Transverse colon (tissue), 4 donors: ENCODE measurements around the gene ARL6IP4. TPM values are rescaled to one million over a fixed set of nuclear protein-coding genes. Genes with fewer than 3 reads are reported as not detected.

ENCODE experiments used
- DNase-seq: peaks from one replicate; pipeline ENCODE4 v3.0.0-alpha.2; 2019
- H3K27ac ChIP-seq, 4 donors: fragments of 200-600 bp; sonication (generic); 2 replicates each; pipeline ENCODE4 v1.5.1; 2016 to 2018; ENCODE audit warnings: inconsistent platforms in 4 of 4
- H3K27me3 ChIP-seq: fragments of 200-600 bp; sonication (generic); 2 replicates; pipeline ENCODE4 v1.5.1; 2017; ENCODE audit warnings: inconsistent platforms
- H3K36me3 ChIP-seq, 4 donors: fragments of 200-600 bp; sonication (generic); 2 replicates each; pipeline ENCODE4 v1.5.1; 2017 to 2019; ENCODE audit warnings: inconsistent platforms in 4 of 4
- H3K4me1 ChIP-seq, 4 donors: fragments of 200-600 bp; sonication (generic); 2 replicates each; pipeline ENCODE4 v1.5.1; 2017 to 2020; ENCODE audit warnings: inconsistent platforms in 4 of 4
- H3K4me3 ChIP-seq, 4 donors: fragments of 200-600 bp; sonication (generic); 1 replicate in 1 of 4; 2 replicates in 3 of 4; pipeline versions ENCODE4 v1.5.1 to v1.6.1; 2017 to 2019; ENCODE audit warnings: inconsistent platforms in 4 of 4
- H3K9me3 ChIP-seq, 2 donors: fragments of 200-600 bp; sonication (generic); 2 replicates each; pipeline ENCODE4 v1.5.1; 2017 to 2019; ENCODE audit warnings: inconsistent platforms in 2 of 2
- CTCF ChIP-seq, 5 experiments: fragments of 200-600 bp in 3 of 5; fragments of 450-650 bp in 2 of 5; sonication (generic) in 3 of 5; IDR thresholded peaks; 1 replicate in 2 of 5; 2 replicates in 3 of 5; pipeline ENCODE4 v1.5.1; 2016 to 2017; ENCODE audit warnings: antibody characterized with exemption in 5 of 5, inconsistent platforms in 3 of 5, mild to moderate bottlenecking in 2 of 5, moderate library complexity in 1 of 5
- EP300 ChIP-seq: sonication (generic); formaldehyde crosslinking; IDR thresholded peaks from one replicate; pipeline ENCODE4 v1.6.1; 2017; ENCODE audit warnings: antibody characterized with exemption, low read depth
- POLR2A ChIP-seq: fragments of 450-650 bp; IDR thresholded peaks from one replicate; pipeline ENCODE4 v1.6.1; 2016; ENCODE audit warnings: antibody characterized with exemption, mild to moderate bottlenecking, moderate library complexity
- POLR2AphosphoS5 ChIP-seq, 3 donors: sonication (generic); formaldehyde crosslinking; IDR thresholded peaks; one replicate each; pipeline ENCODE4 v1.6.1; 2016; ENCODE audit warnings: antibody characterized with exemption in 3 of 3
- WGBS, 2 donors: methylation state at CpG; one replicate each; pipeline ENCODE4 v1.1.5; 2018; ENCODE audit warnings: low coverage in 1 of 2; 5-methylcytosine and 5-hydroxymethylcytosine counted together
- in situ Hi-C, 4 donors: fragments of 200-750 bp; cut with MboI; loops; one replicate each; pipeline versions ENCODE4 v1.15.0 to v1.15.1; 2017; ENCODE audit warnings: low sequenced_read_pairs in 3 of 4, low pct_ligation_motif_present in 1 of 4, low pct_unique_long_range_greater_than_20kb in 1 of 4
- intact Hi-C: fragments of 100-400 bp; cut with DNase I; formaldehyde crosslinking; loops from one replicate; pipeline ENCODE4 v1.15.1; 2023; ENCODE audit warnings: low total_unique reads
- total RNA-seq, 4 donors: library from RNA; depleted of rRNA; stranded (reverse); fragments of >200 nt; gene quantifications; one replicate each; pipeline ENCODE4 v1.1.0, GENCODE V29; 2016

Gene ARL6IP4
- total RNA-seq, 4 donors from 2014 or later: 77.4 to 225 (median 184) TPM

GRCh38 chr12:122949405-122949804 lies 31.1 kb upstream of the ARL6IP4 start:
- Histone ChIP-seq H3K36me3 (no peaks in the 10 kb centered on the region), H3K9me3 (no peaks in the 10 kb centered on the region), H3K4me3 (no peak overlapping the region), H3K27me3 (no peaks in the 10 kb centered on the region), H3K4me1 (peaks cover 17 to 53% (median 28%) of the 10 kb centered on the region in 4 donors), H3K27ac (no peak overlapping the region)
- WGBS, 2 donors: 90% methylated on average over 8 of the region's 8 CpGs; no CpG with 5 or more reads in 1 of the 2 donors
- intact Hi-C loops (no loop called here), in situ Hi-C loops (no loop called here)
- TF ChIP-seq CTCF (IDR thresholded peaks at IDR 0.05) (no peak), EP300 (no peak), POLR2A (no peak), POLR2AphosphoS5 (IDR thresholded peaks at IDR 0.05) (no peak)
- DNase-seq: no peak

GRCh38 chr12:122949816-122950675 lies 30.4 kb upstream of the ARL6IP4 start:
- TF ChIP-seq CTCF (IDR thresholded peaks at IDR 0.05) (no peak), POLR2A (no peak), POLR2AphosphoS5 (IDR thresholded peaks at IDR 0.05) (no peak), EP300 (no peak)
- no peaks in the 10 kb centered on the region for H3K27me3 ChIP-seq
- DNase-seq: no peak
- intact Hi-C loops (loop anchor here (5.0 to 10.0 kb wide), 2 partner anchors 88 to 145 kb away; no protein-coding TSS in a partner anchor), in situ Hi-C loops (loop anchor here (5.0 to 25.0 kb wide), 7 partner anchors 75 to 313 kb away; no protein-coding TSS in a partner anchor)
- WGBS, 2 donors: 90% methylated on average over 27 of the region's 27 CpGs; no CpG with 5 or more reads in 1 of the 2 donors
- H3K4me3 ChIP-seq: no peak overlapping the region
- H3K9me3 ChIP-seq: no peaks in the 10 kb centered on the region
- H3K27ac ChIP-seq: no peak overlapping the region
- H3K4me1 ChIP-seq: peaks cover 17 to 47% (median 24%) of the 10 kb centered on the region in 4 donors
- no peaks in the 10 kb centered on the region for H3K36me3 ChIP-seq

- intact Hi-C loops: loop anchor here (5.0 to 10.0 kb wide), 2 partner anchors 89 to 147 kb away; no protein-coding TSS in a partner anchor
- peak overlapping the region; percentile 34 to 71 (median 62) for H3K27ac ChIP-seq
These were observed 29.1 kb upstream of the ARL6IP4 start for GRCh38 chr12:122951406-122951805.

More at GRCh38 chr12:122951406-122951805, 29.1 kb upstream of the ARL6IP4 start:
- TF ChIP-seq POLR2A (no peak), CTCF (IDR thresholded peaks at IDR 0.05) (peak in 3 of 5 experiments; percentile 15 to 57 (median 37)), POLR2AphosphoS5 (IDR thresholded peaks at IDR 0.05) (peak in 2 of 3 donors; percentile 32 to 50), EP300 (no peak)
- H3K27me3 ChIP-seq: no peaks in the 10 kb centered on the region
- H3K4me1 ChIP-seq: peaks cover 17 to 42% (median 23%) of the 10 kb centered on the region in 4 donors
- no peaks in the 10 kb centered on the region for H3K36me3 ChIP-seq
- peak; percentile 74 for DNase-seq
- no peaks in the 10 kb centered on the region for H3K9me3 ChIP-seq
- in situ Hi-C loops: loop anchor here (5.0 to 25.0 kb wide), 7 partner anchors 77 to 314 kb away; no protein-coding TSS in a partner anchor
- no peak overlapping the region for H3K4me3 ChIP-seq
- WGBS, 2 donors: 60% methylated on average over 1 to 8 of the region's 9 CpGs
